ENCODE measurements around the gene ATRNL1. TPM values are rescaled to one million over a fixed set of nuclear protein-coding genes. Genes with fewer than 3 reads are reported as not detected.

The ATRNL1 gene
- polyA plus RNA-seq (2014; cell fraction: cytosol; rRNA removed): 14.6 and 15.4 TPM in 2 replicates
- polyA plus RNA-seq (2014; cell fraction: nucleus; rRNA removed): 13.1 and 14.3 TPM in 2 replicates

- DNase-seq (ENCODE audit: low spot score): peak; percentile 63
Measured at GRCh38 chr10:115093286-115093775, at the start of gene ATRNL1. TSS of gene ATRNL1 (plus strand) at chr10:115093365. CDS start at chr10:115093751, 386 bp downstream.

- DNase-seq (ENCODE audit: low spot score): no peak
Measured at GRCh38 chr10:115043719-115044118, 49.4 kb upstream of the ATRNL1 start.

GRCh38 chr10:115044891-115045290, 48.3 kb upstream of the ATRNL1 start:
- DNase-seq (ENCODE audit: low spot score): no peak

GRCh38 chr10:115045499-115045898, 47.7 kb upstream of the ATRNL1 start:
- DNase-seq (ENCODE audit: low spot score): no peak

GRCh38 chr10:115046686-115047236, 46.4 kb upstream of the ATRNL1 start:
- DNase-seq (ENCODE audit: low spot score): no peak

- no peak for DNase-seq (ENCODE audit: low spot score)
Measured at GRCh38 chr10:115047705-115048104, 45.5 kb upstream of the ATRNL1 start.

GRCh38 chr10:115049318-115049717, 43.8 kb upstream of the ATRNL1 start:
- DNase-seq (ENCODE audit: low spot score): no peak

- DNase-seq (ENCODE audit: low spot score): no peak
Measured at GRCh38 chr10:115049960-115050359, 43.2 kb upstream of the ATRNL1 start.

GRCh38 chr10:115050375-115051010, 42.7 kb upstream of the ATRNL1 start:
- no peak for DNase-seq (ENCODE audit: low spot score)

- DNase-seq (ENCODE audit: low spot score): no peak
Measured at GRCh38 chr10:115051216-115051615, 41.9 kb upstream of the ATRNL1 start.

- DNase-seq (ENCODE audit: low spot score): no peak
Measured at GRCh38 chr10:115052226-115052625, 40.9 kb upstream of the ATRNL1 start.

GRCh38 chr10:115052728-115053127, 40.4 kb upstream of the ATRNL1 start:
- no peak for DNase-seq (ENCODE audit: low spot score)

GRCh38 chr10:115056186-115056585, 37.0 kb upstream of the ATRNL1 start:
- no peak for DNase-seq (ENCODE audit: low spot score)

GRCh38 chr10:115059301-115059898, 33.8 kb upstream of the ATRNL1 start:
- DNase-seq (ENCODE audit: low spot score): no peak

GRCh38 chr10:115063701-115064658, 29.2 kb upstream of the ATRNL1 start:
- DNase-seq (ENCODE audit: low spot score): no peak

- DNase-seq (ENCODE audit: low spot score): no peak
Measured at GRCh38 chr10:115065801-115066200, 27.4 kb upstream of the ATRNL1 start.

GRCh38 chr10:115066528-115066927, 26.6 kb upstream of the ATRNL1 start:
- no peak for DNase-seq (ENCODE audit: low spot score)

- DNase-seq (ENCODE audit: low spot score): no peak
Measured at GRCh38 chr10:115073796-115074195, 19.4 kb upstream of the ATRNL1 start.

- DNase-seq (ENCODE audit: low spot score): no peak
Measured at GRCh38 chr10:115082506-115082905, 10.7 kb upstream of the ATRNL1 start.

GRCh38 chr10:115084277-115084850, 8.8 kb upstream of the ATRNL1 start:
- DNase-seq (ENCODE audit: low spot score): no peak

GRCh38 chr10:115091161-115091560, 2.0 kb upstream of the ATRNL1 start:
- DNase-seq (ENCODE audit: low spot score): no peak

- DNase-seq (ENCODE audit: low spot score): no peak
Measured at GRCh38 chr10:115092258-115092554, 959 bp upstream of the ATRNL1 start.

Measured in SK-N-DZ (cell line).